HepG2 (cell line): ENCODE measurements around the gene SLC51B. TPM values are rescaled to one million over a fixed set of nuclear protein-coding genes. Genes with fewer than 3 reads are reported as not detected.
A peak's percentile ranks its signal among the peaks of the same experiment; 100 is the strongest.

Experiments used
- ATAC-seq: fragments of 200-7000 bp; cut with Tn5 transposase; 3 replicates; pipeline ENCODE4 v1.9.1; 2020; ENCODE audit warnings: mild to moderate bottlenecking, moderate library complexity
- BruUV-seq: library from RNA; stranded (reverse); fragments of 400-500 nt; replicated peaks from 2 replicates; lab custom pipeline; 2021; lab: Mats Ljungman, UMichigan
- CTCF ChIA-PET: fragments of 300-600 bp; formaldehyde crosslinking; extraction: SDS; loops from one replicate; lab custom pipeline; 2021; ENCODE audit warnings: low total read pairs, inconsistent platforms, low intra/inter-chr PET ratio; lab: Yijun Ruan, JAX
- POLR2A ChIA-PET: fragments of 350-600 bp; sonication (Branson Sonifier 250); formaldehyde crosslinking; loops from one replicate; lab custom pipeline; 2020; ENCODE audit warnings: antibody characterized with exemption, inconsistent platforms; lab: Yijun Ruan, JAX
- DNase-seq: peaks from one replicate; pipeline ENCODE4 v3.0.0-alpha.2; 2015; ENCODE audit warnings: low spot score
- FAIRE-seq: peaks from 3 replicates; lab custom pipeline; 2011; peaks lifted over from hg19 to GRCh38; lab: Jason Lieb, UNC
- H2AFZ ChIP-seq: one replicate; pipeline ENCODE4 v1.6.1; 2011; ENCODE audit warnings: low read length, inconsistent platforms
- H3K27ac ChIP-seq: fragments of 300-600 bp; 3 replicates; pipeline ENCODE4 v1.8.0; 2011; ENCODE audit warnings: mixed run types, mild to moderate bottlenecking, mixed read lengths, low read length, inconsistent platforms; ENCODE audit not compliant: insufficient read depth; ENCODE audit errors: extremely low read length
- H3K27me3 ChIP-seq, 2 experiments: fragments of 200-600 bp in 1 of 2; 2 replicates in 1 of 2; 3 replicates in 1 of 2; pipeline versions ENCODE4 v1.6.0 to v1.8.0; 2011; ENCODE audit warnings: low read length in 2 of 2, mild to moderate bottlenecking in 2 of 2, moderate library complexity in 2 of 2, inconsistent platforms in 1 of 2; ENCODE audit not compliant: insufficient read depth in 2 of 2, control insufficient read depth in 1 of 2
- H3K36me3 ChIP-seq, 2 experiments: fragments of 200-600 bp in 1 of 2; replicated peaks in 1 of 2; 2 replicates in 1 of 2; 3 replicates in 1 of 2; pipeline versions ENCODE4 v1.5.1 to v1.8.0; 2011; ENCODE audit warnings: low read length in 2 of 2, inconsistent platforms in 1 of 2; ENCODE audit not compliant: insufficient read depth in 2 of 2, control insufficient read depth in 1 of 2
- H3K4me1 ChIP-seq: 2 replicates; pipeline ENCODE4 v1.5.1; 2012; ENCODE audit warnings: low read length, inconsistent platforms; ENCODE audit not compliant: insufficient read depth
- H3K4me2 ChIP-seq: 2 replicates; pipeline ENCODE4 v1.6.0; 2011; ENCODE audit warnings: low read depth, low read length, inconsistent platforms
- H3K4me3 ChIP-seq, 3 experiments: fragments of 200-600 bp in 1 of 3; sonication (generic), shearing (Covaris generic) in 1 of 3; replicated peaks in 1 of 3; 2 replicates each; pipeline ENCODE4 v1.5.1; 2011 to 2016; ENCODE audit warnings: low read length in 3 of 3, inconsistent platforms in 2 of 3, low read depth in 2 of 3, mild to moderate bottlenecking in 2 of 3, control low read depth in 1 of 3, mixed read lengths in 1 of 3; ENCODE audit not compliant: insufficient read depth in 1 of 3
- H3K79me2 ChIP-seq: one replicate; pipeline ENCODE4 v1.6.1; 2011; ENCODE audit warnings: low read length, inconsistent platforms; ENCODE audit not compliant: insufficient read depth
- H3K9ac ChIP-seq: 2 replicates; pipeline ENCODE4 v1.6.0; 2011; ENCODE audit warnings: mild to moderate bottlenecking, low read depth, low read length, inconsistent platforms; ENCODE audit not compliant: insufficient read depth
- H3K9me3 ChIP-seq: 2 replicates; pipeline ENCODE4 v1.5.1; 2012; ENCODE audit warnings: mild to moderate bottlenecking, low read length
- H4K20me1 ChIP-seq: 2 replicates; pipeline ENCODE4 v1.6.0; 2011; ENCODE audit warnings: inconsistent platforms, mild to moderate bottlenecking, low read length, moderate library complexity; ENCODE audit not compliant: insufficient read depth
- CEBPB ChIP-seq: IDR thresholded peaks from 2 replicates; pipeline ENCODE4 v1.6.1; 2011; ENCODE audit warnings: low read depth, low read length, improper control_type of control experiment, borderline replicate concordance
- DNMT1 ChIP-seq: sonication (generic); formaldehyde crosslinking; IDR thresholded peaks from 2 replicates; pipeline ENCODE4 v1.5.1; 2020; ENCODE audit warnings: mild to moderate bottlenecking, missing genetic modification reagents
- FOXK1 ChIP-seq: sonication (generic); formaldehyde crosslinking; IDR thresholded peaks from 2 replicates; pipeline ENCODE4 v1.4.0; 2020; ENCODE audit warnings: low read depth, missing genetic modification reagents, borderline replicate concordance
- HNRNPUL1 ChIP-seq: fragments of 200-400 bp; formaldehyde crosslinking; IDR thresholded peaks from 2 replicates; pipeline ENCODE4 v1.6.1; 2017; ENCODE audit warnings: low read depth, mild to moderate bottlenecking, low read length, moderate library complexity
- KDM6A ChIP-seq: IDR thresholded peaks from 2 replicates; pipeline ENCODE4 v1.6.1; 2016; ENCODE audit warnings: low read depth
- KLF11 ChIP-seq: IDR thresholded peaks from 2 replicates; pipeline ENCODE4 v1.6.1; 2016; ENCODE audit warnings: missing compliant biosample characterization
- KLF12 ChIP-seq: sonication (generic); formaldehyde crosslinking; IDR thresholded peaks from 2 replicates; pipeline ENCODE4 v1.4.0; 2020; ENCODE audit warnings: missing genetic modification reagents, borderline replicate concordance
- MYNN ChIP-seq: sonication (generic); formaldehyde crosslinking; IDR thresholded peaks from 2 replicates; pipeline ENCODE4 v1.4.0; 2020; ENCODE audit warnings: mild to moderate bottlenecking, low read depth, missing genetic modification reagents
- NBN ChIP-seq: fragments of 450-650 bp; conservative IDR thresholded peaks from 2 replicates; pipeline ENCODE4 v1.6.1; 2017
- PHF8 ChIP-seq: sonication (generic); formaldehyde crosslinking; IDR thresholded peaks from 2 replicates; pipeline ENCODE4 v1.5.0; 2020; ENCODE audit warnings: missing genetic modification reagents
- RFX3 ChIP-seq: IDR thresholded peaks from 2 replicates; pipeline ENCODE4 v1.6.1; 2016; ENCODE audit warnings: missing biosample characterization, missing genetic modification reagents
- SOX6 ChIP-seq, 2 experiments: fragments of 450-650 bp in 1 of 2; sonication (generic) in 1 of 2; formaldehyde crosslinking in 1 of 2; IDR thresholded peaks; 2 replicates each; pipeline versions ENCODE4 v1.4.0 to v1.6.1; 2017 to 2020; ENCODE audit warnings: antibody characterized with exemption in 1 of 2, mild to moderate bottlenecking in 1 of 2, missing genetic modification reagents in 1 of 2
- TEAD3 ChIP-seq: optimal IDR thresholded peaks from 2 replicates; pipeline ENCODE3; 2016; ENCODE audit warnings: borderline replicate concordance
- ZBTB10 ChIP-seq: sonication (generic); formaldehyde crosslinking; IDR thresholded peaks from 2 replicates; pipeline ENCODE4 v1.4.0; 2020; ENCODE audit warnings: missing genetic modification reagents, borderline replicate concordance
- ZBTB38 ChIP-seq: sonication (generic); formaldehyde crosslinking; IDR thresholded peaks from 2 replicates; pipeline ENCODE4 v1.5.1; 2020; ENCODE audit warnings: mild to moderate bottlenecking, missing genetic modification reagents
- ZBTB8A ChIP-seq: sonication (generic); formaldehyde crosslinking; IDR thresholded peaks from 2 replicates; pipeline ENCODE4 v1.4.0; 2020; ENCODE audit warnings: mild to moderate bottlenecking, low read depth, missing genetic modification reagents, borderline replicate concordance
- ZNF326 ChIP-seq: sonication (generic); formaldehyde crosslinking; IDR thresholded peaks from 2 replicates; pipeline ENCODE4 v1.4.0; 2020; ENCODE audit warnings: missing genetic modification reagents, borderline replicate concordance
- ZNF616 ChIP-seq: sonication (generic); formaldehyde crosslinking; IDR thresholded peaks from 2 replicates; pipeline ENCODE4 v1.5.0; 2020; ENCODE audit warnings: low read depth, mild to moderate bottlenecking, missing genetic modification reagents
- ZNF670 ChIP-seq: sonication (generic); formaldehyde crosslinking; IDR thresholded peaks from 2 replicates; pipeline ENCODE4 v1.8.0; 2022; ENCODE audit warnings: mild to moderate bottlenecking, missing genetic modification reagents, borderline replicate concordance
- ZNF879 ChIP-seq: sonication (generic); formaldehyde crosslinking; IDR thresholded peaks from 2 replicates; pipeline ENCODE4 v1.8.1; 2023; ENCODE audit warnings: missing genetic modification reagents
- WGBS: methylation state at CpG from one replicate; pipeline ENCODE4 v1.1.6; 2017; ENCODE audit warnings: low lambda C conversion rate; 5-methylcytosine and 5-hydroxymethylcytosine counted together
- in situ Hi-C: cut with HindIII; loops from 2 replicates; pipeline ENCODE4 v1.10.0; 2017; ENCODE audit warnings: low pct_unique_long_range_greater_than_20kb; ENCODE audit not compliant: extremely low pct_ligation_motif_present
- intact Hi-C: fragments of 100-400 bp; cut with micrococcal nuclease; formaldehyde crosslinking; loops from one replicate; pipeline ENCODE4 v1.10.0; 2022; ENCODE audit not compliant: unreplicated experiment
- polyA plus RNA-seq, 8 experiments: library from polyadenylated mRNA; depleted of rRNA in 3 of 8; stranded (reverse) in 7 of 8; unstranded in 1 of 8; fragments of >200 nt; fragmentation: Illumina TruSeq in 4 of 8; extraction: Trizol in 4 of 8; gene quantifications; 2 replicates each; pipeline versions ENCODE4 v1.2.1 to v1.2.3, GENCODE V29; 2011 to 2016; ENCODE audit warnings: low read depth in 4 of 8, missing spikeins in 1 of 8, mixed read lengths in 1 of 8; ENCODE audit not compliant: insufficient read depth in 1 of 8
- total RNA-seq, 5 experiments: library from RNA; depleted of rRNA; stranded (reverse); fragments of >200 nt; fragmentation: Illumina TruSeq; extraction: Trizol; gene quantifications; 2 replicates each; pipeline ENCODE4 v1.2.3, GENCODE V29; 2016; ENCODE audit warnings: low read depth in 1 of 5
- TF ChIP-seq, protein P1 (sequence below): sonication (generic); formaldehyde crosslinking; IDR thresholded peaks from 2 replicates; pipeline ENCODE4 v1.4.0; 2020; ENCODE audit warnings: missing genetic modification reagents

The SLC51B gene
- total and polyA plus RNA-seq, 2 of the 13 experiments (the other 11 are each of a cell fraction or from before 2014, with no cell fraction given), result 14.9 to 17.1 TPM

DNA sequence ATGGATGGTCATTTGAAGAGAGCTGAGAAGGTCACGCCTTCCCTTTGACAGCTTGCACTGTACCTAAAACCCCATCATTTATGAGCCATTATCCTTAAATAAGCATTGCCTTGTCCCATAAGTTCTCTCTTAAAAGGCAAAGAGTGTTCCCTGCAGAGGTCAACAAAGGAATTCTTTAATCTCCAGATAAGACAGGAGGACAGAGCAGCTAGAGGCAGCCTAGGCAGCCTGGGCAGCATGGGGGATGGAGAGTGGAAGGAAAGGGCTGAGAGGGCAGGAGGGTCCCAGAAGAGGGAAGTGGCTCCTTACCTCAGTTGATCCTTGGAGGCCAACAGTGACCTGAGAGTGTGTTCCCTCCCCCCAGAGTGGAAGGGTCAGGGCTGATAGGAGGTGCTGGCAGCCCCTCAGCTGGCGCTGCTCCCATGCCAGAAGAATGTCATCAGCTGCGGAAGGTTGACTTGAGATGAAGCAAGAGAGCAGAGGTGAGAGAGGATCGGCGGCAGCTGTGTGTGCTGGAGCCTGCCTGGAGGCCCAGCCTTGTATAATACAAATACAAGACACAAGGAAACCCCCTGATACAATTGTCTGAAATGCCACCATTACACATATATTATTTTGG, 44.1 kb downstream of the SLC51B start (continued):
- TF ChIP-seq ZBTB38 (CRISPR knock-in tag) (no peak), DNMT1 (CRISPR knock-in tag) (no peak), KLF11 (no peak), TEAD3 (CRISPR knock-in tag) (no peak), CEBPB (peak; percentile 79; the same call in 1 of the 2 replicates)
- TF ChIP-seq, protein P1, sequence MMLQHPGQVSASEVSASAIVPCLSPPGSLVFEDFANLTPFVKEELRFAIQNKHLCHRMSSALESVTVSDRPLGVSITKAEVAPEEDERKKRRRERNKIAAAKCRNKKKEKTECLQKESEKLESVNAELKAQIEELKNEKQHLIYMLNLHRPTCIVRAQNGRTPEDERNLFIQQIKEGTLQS, result peak; percentile 44; the same call in 1 of the 2 replicates

GRCh38 chr15:65091946-65092770, 47.0 kb downstream of the SLC51B start:
- no peak for DNase-seq
- POLR2A ChIA-PET, result no interaction called here
- CTCF ChIA-PET, result no interaction called here
- TF ChIP-seq PHF8 (CRISPR knock-in tag) (no peak), NBN (no peak), ZBTB8A (no peak), ZNF326 (CRISPR knock-in tag) (no peak), ZNF879 (no peak), HNRNPUL1 (no peak), FOXK1 (no peak), KLF12 (CRISPR knock-in tag) (no peak), KDM6A (CRISPR knock-in tag) (no peak), ZNF670 (CRISPR knock-in tag) (no peak), ZBTB10 (CRISPR knock-in tag) (no peak), RFX3 (CRISPR knock-in tag) (no peak), SOX6 (IDR thresholded peaks at IDR 0.05) (no peak), SOX6 (CRISPR knock-in tag; IDR thresholded peaks at IDR 0.05) (no peak), ZNF616 (CRISPR knock-in tag) (no peak), MYNN (CRISPR knock-in tag) (no peak)

More at GRCh38 chr15:65091946-65092770, 47.0 kb downstream of the SLC51B start:
- Histone ChIP-seq H3K9me3 (no peaks in the 10 kb centered on the region), H3K4me3 (no peak overlapping the region), H3K36me3 (no peaks in the 10 kb centered on the region), H4K20me1 (no peaks in the 10 kb centered on the region), H3K27me3 (no peaks in the 10 kb centered on the region), H2AFZ (no peak overlapping the region), H3K4me2 (no peak overlapping the region), H3K4me1 (peaks cover 61% of the 10 kb centered on the region), H3K27ac (no peak overlapping the region), H3K79me2 (no peaks in the 10 kb centered on the region), H3K9ac (no peak overlapping the region)
- in situ Hi-C loops, result no loop called here
- 76% methylated on average over 12 of the region's 12 CpGs for WGBS
- ATAC-seq (no peak), FAIRE-seq (no peak)
- no TSS peak for BruUV-seq
- intact Hi-C loops, result no loop called here
